Measurements from ENCODE around the gene ANKS6.

The ANKS6 gene

DNA sequence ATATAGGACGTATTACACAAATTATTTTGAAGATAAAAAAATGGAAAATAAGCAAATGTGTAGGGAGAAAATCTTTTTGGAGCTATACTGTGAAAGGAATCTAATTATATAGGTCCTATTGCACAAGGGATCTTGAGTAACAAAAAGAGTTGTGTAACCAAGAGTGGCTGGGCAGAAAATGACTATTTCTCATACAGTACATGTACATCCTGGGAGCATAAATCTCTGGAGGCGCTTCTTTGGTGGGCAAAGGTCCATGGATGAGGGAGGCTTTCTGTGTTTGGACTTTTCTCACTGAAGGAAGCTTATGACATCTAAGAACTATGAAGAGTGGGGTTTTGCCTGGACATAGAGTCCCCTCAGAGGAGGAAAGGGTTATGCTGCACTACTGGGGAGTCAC is 29.8 kb downstream of the ANKS6 start:
- peak; percentile 43 for DNase-seq (ENCODE audit: low read depth)
- no peak overlapping the region for H3K4me3 ChIP-seq (replicated peaks; ENCODE audit: low read depth, low read length)
- TF ChIP-seq, protein P1, sequence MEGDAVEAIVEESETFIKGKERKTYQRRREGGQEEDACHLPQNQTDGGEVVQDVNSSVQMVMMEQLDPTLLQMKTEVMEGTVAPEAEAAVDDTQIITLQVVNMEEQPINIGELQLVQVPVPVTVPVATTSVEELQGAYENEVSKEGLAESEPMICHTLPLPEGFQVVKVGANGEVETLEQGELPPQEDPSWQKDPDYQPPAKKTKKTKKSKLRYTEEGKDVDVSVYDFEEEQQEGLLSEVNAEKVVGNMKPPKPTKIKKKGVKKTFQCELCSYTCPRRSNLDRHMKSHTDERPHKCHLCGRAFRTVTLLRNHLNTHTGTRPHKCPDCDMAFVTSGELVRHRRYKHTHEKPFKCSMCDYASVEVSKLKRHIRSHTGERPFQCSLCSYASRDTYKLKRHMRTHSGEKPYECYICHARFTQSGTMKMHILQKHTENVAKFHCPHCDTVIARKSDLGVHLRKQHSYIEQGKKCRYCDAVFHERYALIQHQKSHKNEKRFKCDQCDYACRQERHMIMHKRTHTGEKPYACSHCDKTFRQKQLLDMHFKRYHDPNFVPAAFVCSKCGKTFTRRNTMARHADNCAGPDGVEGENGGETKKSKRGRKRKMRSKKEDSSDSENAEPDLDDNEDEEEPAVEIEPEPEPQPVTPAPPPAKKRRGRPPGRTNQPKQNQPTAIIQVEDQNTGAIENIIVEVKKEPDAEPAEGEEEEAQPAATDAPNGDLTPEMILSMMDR (IDR thresholded peaks at IDR 0.05; ENCODE audit: low read length, missing control alignments): no peak

DNA sequence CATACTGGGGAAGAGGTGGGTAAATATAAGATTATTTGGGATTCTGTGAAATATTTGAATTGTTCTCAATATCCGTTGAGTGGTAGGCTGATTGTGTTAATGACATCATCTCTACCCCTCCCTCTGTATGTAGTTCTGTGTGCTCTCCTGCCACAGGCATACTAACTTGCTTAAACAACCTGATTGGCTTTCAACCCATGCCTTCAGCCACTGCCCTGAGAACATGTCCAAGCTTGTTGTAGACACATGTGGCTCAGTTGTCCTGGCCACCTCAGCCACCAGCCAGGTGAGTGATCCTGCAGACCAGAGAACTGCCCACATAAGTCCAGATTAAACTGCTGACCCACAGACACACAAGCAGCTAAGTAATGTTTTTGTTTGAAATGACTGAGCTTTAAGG is 31.1 kb downstream of the ANKS6 start:
- no peak for DNase-seq (ENCODE audit: low read depth)
- no peak overlapping the region for H3K4me3 ChIP-seq (replicated peaks; ENCODE audit: low read depth, low read length)
- TF ChIP-seq, protein P1 (IDR thresholded peaks at IDR 0.05; ENCODE audit: low read length, missing control alignments): no peak

DNA sequence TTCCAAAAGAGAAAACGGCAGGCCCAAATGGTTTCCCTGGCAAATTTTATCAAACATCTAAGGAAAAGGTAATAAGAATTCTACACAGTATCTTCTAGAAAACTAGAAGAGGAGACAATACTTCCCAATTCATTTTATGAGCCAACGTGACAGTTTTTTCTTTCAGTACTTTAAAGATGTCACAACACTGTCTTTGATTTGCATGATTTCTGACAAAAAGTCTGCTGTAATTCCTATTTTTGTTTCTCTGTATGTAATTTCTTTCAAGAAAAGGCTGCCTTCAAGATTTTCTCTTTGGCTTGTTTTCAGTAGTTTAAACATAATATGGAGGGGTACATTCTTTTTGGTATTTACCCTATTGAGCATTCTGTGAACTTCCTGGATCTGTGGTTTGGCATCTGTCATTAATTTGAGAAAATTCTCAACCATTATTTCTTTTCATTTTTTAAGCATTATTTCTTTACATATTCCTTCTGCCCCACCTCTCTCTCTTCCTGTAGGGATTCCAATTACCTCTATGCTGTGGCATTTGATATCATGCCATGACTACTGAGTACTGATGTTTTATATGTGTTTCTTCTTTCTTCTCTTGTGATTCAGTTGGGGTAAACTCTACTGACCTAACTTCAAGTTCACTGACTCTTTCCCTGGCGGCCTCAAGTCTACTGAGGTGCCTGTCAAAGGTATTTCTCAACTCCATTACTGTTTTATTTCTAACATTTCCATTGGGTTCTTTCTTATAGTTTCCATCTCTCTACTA is 32.2 kb downstream of the ANKS6 start:
- no peak overlapping the region for H3K4me3 ChIP-seq (replicated peaks; ENCODE audit: low read depth, low read length)
- TF ChIP-seq, protein P1 (IDR thresholded peaks at IDR 0.05; ENCODE audit: low read length, missing control alignments): no peak
- no peak for DNase-seq (ENCODE audit: low read depth)

DNA sequence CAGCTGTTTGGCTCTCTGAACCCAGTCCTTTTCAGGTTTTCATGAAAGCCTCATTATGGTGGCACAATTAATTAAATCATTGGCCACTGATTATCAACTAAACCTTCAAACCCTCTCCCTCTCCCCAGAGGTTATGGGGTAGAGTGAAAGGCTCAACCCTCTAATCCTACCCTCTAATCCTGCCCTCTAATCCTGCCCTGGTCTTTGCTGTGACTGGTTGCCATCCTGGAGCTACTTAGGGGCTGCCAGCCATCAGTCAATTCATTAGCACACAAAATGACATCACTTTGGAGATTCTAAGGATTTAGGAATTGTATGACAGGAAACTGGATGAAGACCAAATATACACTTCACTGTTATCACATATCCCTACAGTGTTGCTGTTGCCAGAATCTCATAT is 36.1 kb downstream of the ANKS6 start:
- DNase-seq (ENCODE audit: low read depth): no peak
- H3K4me3 ChIP-seq (replicated peaks; ENCODE audit: low read depth, low read length): no peak overlapping the region
- TF ChIP-seq, protein P1 (IDR thresholded peaks at IDR 0.05; ENCODE audit: low read length, missing control alignments): no peak

DNA sequence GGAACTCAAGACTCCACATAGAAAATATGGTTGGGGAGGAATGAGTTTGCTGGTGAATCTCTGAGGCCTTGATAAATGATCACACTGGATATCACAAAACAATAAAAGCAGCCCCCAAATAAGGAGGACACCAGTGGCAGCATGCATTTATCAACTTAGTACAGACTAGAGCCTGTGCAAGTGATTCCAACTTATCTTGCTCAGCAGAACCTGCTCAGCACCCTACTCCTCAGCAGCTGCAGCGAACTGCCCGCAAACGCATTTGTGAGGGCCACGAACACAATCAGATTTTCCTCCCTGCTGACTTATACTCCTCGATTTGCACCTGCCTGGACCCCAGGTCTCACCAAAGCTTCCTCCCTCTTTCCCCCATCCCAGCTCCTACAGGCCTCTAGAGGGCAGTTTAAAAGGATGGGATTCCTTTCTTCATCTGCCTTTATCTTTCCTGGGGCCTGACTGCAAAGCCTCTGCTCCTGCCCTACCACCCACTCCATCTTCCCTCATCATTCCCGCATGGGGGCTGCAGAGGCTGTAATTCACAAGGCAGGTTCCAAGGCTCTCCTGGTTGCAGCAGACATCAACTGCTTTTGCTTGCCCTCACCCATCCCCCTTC is 41.2 kb downstream of the ANKS6 start:
- no peak for DNase-seq (ENCODE audit: low read depth)
- H3K4me3 ChIP-seq (replicated peaks; ENCODE audit: low read depth, low read length): no peak overlapping the region
- TF ChIP-seq, protein P1 (IDR thresholded peaks at IDR 0.05; ENCODE audit: low read length, missing control alignments): no peak

DNA sequence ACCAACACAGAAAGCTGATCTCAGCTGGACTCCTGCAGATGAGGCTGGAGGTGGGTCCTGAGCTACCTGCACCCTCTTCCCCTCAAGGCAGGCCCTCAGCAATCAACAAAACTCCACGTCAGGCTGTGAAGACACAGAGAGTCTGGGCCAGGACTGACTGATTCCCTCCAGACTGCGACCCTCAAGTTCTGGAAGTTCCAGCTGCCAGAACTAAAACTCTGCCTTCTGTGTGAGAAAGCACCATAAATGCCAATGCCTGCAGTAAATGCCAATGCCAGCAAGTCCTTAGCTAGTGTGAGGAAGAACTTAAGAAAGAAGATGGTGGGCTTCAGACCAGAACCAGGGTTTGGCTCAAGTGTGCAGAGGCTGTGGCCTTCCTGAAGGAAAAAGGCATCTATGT is 45.1 kb downstream of the ANKS6 start:
- no peak overlapping the region for H3K4me3 ChIP-seq (replicated peaks; ENCODE audit: low read depth, low read length)
- no peak for DNase-seq (ENCODE audit: low read depth)
- TF ChIP-seq, protein P1 (IDR thresholded peaks at IDR 0.05; ENCODE audit: low read length, missing control alignments): no peak

All from fibroblast of pulmonary artery (primary cell).